Measurements from ENCODE around the gene LRMDA.
A peak's percentile ranks its signal among the peaks of the same experiment; 100 is the strongest.

Gene LRMDA

DNA sequence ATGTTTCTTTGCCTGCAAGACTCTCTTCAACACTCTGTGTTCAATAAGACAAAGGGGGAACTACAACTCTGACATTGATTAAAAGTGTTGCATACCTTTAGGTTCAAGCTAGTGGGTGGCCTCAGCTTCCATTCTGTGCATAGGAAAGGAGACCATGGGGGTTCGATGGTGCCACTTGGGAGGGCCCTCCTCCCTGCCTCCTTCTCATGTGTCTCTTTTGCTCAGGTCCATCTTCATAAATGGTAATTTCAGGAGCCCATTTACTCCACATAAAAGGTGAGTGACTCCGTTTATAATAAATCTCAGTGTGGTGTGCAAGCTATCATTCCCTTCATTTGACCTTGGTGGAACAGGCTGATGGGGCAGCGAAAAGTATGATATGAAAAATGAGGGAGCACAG lies 285.1 kb downstream of the LRMDA start:
- DNase-seq (ENCODE audit: low read depth) = no peak

DNA sequence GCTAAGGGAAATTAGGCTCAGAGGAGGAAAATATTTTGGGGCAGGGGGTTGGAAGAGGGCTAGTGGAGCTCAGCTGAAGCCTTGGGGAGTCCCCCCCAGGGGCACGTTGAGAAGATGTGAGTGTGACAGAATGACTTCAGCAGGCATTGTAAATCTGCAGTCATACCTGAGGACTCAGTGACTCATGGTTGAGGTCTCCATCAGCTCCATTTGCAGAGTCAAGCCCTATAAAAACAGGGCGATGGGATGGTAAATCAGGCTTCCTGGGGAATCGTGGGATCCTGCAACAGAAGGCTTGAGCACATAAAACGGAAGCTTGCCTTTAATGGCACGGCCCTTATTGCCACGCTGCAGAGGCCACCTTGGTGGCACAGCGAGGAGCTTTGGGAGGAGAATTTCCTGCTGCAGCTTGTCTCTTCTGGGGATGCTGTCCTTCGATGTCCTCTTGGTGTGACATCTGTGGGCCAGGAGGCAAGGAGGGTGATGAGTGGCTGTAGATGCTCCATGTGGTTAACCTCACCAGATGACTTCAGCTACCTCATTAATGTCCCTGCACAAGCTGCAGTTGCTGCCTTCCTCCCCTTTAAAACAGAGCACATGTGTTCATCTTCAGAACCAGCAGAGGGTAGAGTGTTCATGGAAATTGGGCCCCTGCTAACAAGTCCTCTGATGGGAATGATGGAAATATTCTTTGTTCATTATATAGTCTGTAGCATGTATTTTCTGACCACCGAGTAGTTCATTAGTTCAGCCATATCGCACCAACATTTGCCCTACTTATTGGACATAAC lies 285.9 kb downstream of the LRMDA start:
- peak; percentile 1 for DNase-seq (ENCODE audit: low read depth)

DNA sequence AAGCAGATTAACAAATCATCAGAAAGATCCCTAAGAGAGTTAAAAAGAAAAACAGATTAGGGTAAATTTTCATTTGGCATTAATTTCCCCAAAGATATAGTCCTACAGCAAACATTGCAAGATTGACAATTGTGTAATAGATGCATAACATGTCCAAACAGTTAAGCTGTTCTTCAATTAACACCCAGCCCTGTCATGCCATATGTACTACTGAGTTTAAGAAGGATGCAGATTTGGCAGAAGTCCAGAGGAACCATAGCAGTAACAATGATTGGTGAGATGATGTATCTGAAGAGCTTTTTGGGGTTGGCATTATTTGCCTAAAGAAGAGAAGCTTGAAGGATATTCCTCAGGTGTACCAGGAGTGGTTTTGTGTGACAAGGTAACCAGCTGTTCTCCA lies 287.6 kb downstream of the LRMDA start:
- DNase-seq (ENCODE audit: low read depth) = no peak

DNA sequence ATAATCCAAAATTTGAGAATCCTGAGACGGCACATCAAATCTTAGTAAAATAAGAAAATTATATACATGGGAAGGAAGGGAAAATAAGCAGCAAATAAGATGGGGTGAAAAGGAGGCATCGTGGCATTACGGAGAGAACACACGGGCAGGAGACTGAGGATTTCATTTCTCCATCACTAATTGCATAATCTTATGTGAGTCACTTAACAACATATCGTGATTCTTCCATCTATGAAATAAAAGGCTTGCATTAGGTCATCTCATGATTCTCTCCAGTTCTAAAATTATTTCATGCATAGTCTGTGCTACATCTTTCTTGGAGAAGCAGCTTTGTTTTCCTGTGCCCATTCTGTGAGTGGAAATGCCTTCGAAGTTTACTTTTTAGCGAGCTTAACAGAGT lies 288.7 kb downstream of the LRMDA start:
- DNase-seq (ENCODE audit: low read depth) = no peak

DNA sequence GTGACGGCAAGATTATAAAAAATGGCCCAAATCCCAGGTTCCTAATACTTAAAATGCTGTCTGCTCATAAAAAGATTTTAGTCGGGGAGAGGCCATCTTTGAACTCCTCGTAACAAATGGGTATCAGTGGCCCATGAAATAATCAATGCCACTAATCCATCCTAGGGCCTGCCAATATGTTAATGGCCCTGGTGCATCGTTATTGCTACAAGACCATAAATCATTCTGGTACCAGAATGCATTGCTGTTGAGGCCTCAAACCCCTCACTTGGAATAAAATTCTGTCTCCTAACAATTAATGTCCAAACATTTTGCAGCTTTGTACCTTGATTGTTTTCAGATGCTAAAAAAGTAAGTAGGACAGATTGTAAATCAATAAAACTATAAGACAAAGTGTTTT lies 290.6 kb downstream of the LRMDA start:
- no peak for DNase-seq (ENCODE audit: low read depth)

DNA sequence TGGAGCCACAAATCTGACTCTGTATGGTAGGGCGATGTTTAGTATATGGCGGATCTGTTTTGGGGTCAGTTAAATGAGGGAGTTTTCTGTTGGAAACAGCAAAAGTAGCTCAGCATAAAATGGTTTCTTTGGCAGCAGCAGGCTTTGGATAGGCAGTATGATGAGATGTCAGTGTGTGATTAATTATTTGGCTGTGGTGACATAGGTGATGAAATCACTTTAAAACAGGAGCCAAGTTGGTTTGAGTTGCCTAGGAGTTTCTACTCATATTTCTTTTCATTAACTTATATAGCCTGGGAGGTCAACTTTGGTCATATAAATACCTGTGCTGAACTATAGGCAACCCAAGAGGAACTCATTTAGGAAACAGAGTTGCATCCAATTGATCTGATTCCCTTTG lies 291.2 kb downstream of the LRMDA start:
- no peak for DNase-seq (ENCODE audit: low read depth)

DNA sequence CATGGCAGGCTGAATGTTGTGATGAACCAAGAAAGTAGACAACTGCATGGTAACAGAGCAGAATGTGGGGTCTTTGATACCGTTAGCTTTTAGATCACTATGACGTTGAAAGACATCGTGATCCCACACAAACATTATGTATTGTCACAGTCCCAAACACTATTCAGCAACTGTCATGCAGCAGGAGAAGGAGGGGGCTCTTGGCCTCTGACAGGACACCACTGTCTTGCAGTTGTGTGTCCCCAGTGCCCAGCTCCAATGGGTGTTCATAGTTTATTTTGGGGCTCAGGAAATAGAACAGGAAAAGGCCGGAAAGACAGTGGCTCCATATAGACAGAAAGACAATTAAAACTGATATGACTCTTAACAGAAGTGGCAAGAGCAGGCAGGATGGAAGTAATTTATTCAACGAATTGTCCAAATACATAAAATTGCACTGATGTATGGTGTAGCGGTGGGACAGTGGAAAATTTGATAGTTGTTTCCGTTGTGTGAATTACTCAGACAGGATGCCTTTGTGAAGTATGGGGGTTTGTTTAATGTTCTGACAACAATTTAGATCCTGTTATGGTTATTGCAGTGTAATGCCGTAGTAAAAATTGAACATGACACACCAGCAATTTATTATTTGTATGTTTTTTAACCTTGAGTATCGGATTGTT lies 292.0 kb downstream of the LRMDA start:
- no peak for DNase-seq (ENCODE audit: low read depth)

DNA sequence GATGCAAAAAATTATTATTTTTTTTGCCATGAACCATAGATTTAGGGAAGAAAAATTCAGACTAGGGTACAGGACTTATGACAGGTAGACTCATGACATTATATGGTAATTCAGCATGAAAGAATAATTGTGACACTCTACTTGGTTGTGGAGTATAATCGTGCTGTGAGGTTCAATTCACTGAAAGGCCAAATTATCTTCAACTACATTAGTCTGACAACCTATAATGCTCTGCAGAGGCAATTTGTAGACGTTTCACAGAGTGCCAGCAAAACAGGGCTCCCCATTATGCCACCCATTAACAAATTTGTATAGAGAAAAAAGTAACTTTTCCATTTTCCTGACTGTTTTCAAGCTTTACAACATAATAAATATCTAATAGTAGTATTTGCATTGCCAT lies 292.6 kb downstream of the LRMDA start:
- no peak for DNase-seq (ENCODE audit: low read depth)

DNA sequence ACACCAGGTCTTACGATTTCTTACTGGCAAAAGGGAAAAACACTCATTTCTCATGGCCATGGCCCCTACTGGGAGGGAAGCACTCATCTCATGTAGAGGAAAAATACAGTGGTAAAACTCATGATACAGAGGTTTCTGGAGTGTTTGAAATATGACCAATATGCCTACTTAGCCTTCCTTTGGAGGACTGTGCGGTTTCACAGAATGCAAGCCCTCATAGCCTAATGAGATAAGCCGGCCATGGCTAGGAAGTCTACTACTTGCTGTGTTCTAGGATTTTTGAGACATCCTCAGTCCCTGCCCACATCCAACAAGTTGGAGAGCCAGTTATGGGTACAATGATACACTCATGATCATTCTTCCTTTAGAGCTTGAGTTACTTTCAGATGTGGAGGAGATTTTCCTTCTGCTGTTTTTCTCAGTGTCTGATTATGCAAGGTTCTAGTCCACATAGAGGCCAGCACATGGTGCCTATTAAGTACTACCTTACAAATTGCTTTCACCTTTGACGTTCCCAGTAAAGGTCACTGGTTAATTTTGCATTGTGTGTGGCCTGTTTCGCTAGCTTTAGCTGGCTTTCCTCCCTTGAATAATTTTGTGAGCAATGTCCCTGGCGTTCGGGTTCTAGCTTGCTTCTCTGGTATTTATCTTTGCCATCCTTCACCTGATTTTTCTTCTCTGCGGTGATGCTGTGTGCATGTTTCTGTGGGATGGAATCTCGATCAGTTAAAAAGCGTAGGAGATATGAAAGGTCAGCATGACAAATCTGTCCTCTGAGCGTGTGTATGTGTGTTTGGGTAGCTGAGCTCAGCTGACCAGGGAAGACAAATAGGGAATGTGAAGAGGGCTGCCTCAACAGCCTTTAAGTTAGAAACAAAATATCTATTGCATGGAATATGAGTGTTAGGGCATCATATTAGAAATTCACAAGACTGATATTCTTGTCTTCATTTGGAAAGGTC lies 295.4 kb downstream of the LRMDA start:
- no peak for DNase-seq (ENCODE audit: low read depth)

DNA sequence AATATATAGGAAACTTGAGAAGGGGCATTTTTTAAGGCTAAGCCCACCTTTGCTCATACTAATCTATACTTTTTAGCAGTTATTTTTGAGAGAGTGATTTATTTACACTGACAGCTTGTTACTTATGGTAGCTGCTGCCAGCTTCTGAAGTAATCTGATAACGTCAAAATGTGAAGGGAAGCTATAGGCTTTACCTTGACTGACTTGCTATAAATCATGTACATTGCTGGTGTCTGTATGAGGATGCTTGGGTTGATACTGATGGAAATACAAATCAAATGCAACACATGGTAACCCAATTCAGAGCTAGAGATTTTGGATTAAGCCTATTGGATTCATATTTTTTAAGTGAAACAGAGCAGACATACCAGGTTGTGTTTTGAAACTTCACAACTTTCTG lies 299.4 kb downstream of the LRMDA start:
- DNase-seq (ENCODE audit: low read depth) = no peak

DNA sequence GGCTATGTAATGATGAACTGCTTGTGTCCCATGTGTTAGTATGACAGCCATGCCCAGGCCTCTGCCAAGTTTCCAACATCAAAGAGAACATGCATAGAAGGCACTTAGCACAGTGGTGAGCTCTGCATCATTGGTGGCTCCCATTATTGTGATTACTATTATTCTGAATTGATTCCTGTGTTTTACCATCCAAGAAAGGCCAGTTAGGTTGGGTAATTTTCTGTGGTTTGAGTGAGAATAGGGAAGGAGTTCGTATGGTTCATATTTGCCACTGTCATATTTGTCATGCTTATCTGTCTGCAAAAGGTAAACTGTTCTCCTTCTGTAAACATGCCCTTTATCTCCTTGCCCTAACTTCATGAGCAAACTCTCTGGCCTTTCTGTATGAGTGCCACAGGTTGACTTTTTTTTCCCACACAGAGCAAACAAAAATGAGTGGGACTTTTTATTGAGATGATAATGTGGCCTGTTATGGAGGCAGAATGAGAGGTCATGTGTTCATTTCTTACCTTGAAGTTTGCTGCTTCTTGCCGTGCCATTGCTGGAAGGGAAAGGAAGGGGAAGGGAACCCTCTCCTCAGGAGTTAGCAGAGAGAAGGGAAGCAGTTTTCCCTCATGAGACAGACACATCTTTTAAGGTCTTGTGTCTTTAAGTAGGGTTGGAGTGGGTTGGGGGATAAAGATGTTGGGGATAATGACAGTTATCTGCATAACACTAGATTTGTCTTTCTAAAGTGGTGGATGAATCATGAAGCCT lies 301.9 kb downstream of the LRMDA start:
- DNase-seq (ENCODE audit: low read depth) = no peak

DNA sequence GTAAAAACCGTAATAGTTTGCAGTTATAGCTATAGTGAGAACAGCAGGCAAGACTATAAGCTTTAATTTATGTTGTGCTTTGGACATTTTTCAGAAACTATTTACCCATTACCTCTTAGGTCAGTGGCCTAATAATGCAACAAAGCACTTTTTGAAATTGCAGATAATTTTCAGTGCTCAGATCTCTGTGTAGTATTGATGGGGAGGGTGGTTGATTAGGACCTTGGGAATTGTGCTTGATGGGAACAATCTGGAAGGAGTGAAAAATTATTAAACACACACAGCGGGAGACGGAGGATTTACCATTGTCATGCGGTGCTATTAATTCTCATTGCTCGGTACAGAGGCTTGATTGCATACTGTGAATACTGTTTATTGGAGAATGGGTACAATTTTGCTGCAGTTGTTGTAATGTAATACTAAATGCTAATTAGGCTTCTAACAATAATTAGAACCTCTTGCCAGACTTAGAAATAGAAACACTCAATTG lies 304.8 kb downstream of the LRMDA start:
- no peak for DNase-seq (ENCODE audit: low read depth)

DNA sequence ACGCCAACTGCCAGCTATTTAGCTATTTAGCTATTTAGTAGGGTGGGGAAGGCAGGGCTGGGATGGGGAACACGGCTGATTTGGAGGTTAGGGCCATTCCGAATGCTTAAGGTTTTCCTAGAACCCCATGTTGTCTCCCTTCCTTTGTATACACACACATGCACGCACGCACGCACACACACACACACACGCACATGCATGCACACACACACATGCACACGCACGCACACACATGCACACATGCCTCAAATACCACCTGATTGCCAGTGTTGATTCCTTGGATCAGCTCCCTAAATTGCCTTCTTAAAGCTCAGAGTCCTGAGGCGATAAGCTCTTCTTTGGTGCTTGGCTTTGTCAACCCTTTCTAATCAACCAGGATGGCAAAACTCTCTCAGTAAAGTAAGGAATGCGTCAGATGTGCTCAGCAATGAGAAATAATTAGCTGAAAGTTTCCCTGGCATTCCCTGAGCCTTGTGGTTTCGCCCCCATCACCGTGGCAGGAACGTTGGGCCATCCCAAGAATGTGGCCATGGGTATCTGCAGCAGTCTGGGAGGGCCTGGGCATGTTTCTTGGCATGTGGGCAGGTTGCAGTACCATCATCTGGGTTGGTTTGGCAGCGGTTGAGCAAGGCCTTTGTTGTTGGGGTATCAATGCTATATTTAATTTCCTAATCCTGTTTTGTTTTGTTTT lies 305.6 kb downstream of the LRMDA start:
- no peak for DNase-seq (ENCODE audit: low read depth)

DNA sequence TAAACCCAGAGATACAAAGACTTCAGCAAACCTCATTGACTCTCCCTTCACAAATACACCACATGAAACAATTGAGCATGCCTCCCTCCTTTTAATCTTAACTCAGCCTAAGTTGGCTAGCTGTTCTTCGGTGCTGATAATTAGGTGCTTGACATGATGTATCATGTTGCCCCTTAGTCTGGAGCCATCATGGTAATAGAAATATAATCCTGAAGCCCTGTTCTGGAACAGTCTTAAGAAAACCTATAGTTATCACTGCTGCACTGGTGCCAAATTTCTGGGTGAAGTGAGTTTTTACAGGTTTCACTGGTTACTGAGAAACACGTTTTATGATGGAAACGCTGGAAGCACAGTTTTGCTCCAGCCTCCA lies 306.1 kb downstream of the LRMDA start:
- no peak for DNase-seq (ENCODE audit: low read depth)

DNA sequence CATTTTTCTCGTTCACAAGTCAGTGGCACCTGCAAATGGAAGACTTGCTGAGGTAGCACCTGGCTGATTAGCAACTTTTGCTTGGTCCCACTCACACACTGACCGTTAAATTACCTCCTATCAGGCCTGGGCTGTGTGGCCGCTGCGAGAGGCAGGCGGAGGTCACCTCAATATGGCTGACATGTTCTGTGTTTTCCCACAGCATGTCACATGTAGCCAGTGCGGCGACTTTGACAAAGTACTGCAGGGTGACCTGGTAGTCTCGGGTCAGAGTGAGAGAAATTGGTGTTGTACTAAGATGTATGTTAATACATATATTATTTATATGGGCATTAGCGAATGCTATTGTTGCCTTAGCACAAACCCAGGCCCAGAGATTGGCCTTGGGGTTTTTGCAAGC lies 307.5 kb downstream of the LRMDA start:
- no peak for DNase-seq (ENCODE audit: low read depth)

DNA sequence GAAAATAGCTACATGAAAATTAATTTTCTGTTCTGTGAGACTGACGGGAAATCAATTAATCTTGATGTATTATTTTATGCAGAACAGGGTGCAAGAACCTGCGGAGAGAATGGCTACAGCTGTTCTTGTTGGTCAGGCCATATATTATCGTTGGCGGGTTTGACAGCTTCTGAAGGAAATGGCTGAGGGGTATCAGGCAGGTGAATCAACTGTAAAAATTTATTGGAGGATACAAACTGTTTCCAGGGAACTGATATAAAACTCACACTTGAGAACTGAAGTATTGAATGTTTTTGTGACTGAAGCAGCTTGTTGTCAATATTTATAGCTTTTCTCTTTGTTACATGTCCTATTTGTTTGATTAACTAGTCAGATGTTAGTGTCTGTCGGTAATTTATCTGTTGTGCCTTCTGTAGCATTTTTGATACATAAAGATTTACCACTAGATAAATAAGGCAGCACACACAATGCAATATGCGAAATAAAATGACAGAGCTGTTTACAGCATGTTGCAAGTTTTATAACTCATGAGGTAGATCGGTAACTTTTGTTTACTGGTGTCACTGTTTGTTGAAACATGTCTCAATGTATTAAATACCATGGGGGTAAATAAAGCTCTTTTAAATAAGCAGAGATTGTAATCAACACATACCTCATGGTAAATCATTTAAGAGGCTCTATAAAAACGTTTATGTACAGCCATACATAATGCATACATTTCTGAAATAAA lies 308.2 kb downstream of the LRMDA start:
- no peak for DNase-seq (ENCODE audit: low read depth)

DNA sequence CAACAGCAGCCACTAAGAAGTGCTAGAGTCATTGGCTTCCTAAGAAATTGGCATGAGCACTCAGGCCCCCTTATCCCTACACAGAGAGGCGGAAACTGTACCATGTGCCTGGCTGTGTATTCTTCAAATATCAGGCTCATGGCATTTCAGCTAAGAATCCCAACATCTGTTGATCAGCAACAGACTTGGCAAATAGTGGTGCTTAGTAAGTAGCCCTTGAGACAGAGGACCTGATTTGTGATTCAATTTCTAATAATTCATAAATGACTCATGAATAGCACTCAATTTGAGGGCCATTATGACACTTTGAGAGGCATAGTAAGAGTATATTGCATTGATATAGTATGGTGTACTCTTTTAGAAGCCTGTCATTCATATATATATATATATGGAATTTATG lies 309.1 kb downstream of the LRMDA start:
- no peak for DNase-seq (ENCODE audit: low read depth)

DNA sequence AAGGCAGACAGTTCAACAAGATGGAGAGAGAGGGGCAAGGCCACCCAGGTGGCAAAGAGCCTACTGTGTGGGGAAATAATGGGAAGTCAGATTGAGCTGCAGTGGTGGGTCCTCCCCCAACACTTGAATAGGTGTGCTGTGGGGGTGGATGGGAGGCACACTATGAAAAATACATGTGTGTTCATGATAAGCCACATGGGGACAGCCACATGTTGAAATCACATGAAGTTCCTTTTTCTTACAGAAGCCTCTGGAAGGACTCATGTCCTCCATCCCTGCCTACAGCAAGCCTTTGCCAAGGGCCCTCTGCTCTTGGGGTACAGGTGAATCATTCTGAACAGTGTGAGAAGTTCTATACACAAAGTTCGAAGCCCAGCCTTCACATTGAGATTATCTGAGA lies 310.9 kb downstream of the LRMDA start:
- DNase-seq (ENCODE audit: low read depth) = no peak

DNA sequence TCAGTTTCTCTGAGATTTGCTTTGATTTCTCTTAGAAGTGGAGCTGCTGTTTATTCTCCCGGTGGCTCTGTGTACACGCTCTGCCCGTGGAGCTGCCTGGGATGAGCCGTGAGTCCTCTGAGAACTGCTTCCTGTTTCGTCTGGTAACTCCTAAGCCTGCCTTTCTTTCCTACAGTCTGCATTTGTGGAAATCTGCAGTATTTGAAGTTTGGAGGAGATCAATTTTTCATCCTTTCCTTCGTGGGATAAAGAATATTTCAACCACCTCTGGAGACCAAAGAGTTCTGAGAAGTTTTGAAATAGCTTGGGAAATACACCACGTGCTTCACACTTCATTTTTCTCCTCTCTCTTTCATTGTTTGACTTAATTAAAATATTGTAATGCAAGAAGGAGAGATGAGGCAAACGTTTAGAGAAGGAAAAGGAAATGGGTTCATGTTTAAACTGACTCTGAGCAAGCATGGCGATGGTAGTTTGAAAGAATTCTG lies 311.9 kb downstream of the LRMDA start:
- DNase-seq (ENCODE audit: low read depth) = no peak

DNA sequence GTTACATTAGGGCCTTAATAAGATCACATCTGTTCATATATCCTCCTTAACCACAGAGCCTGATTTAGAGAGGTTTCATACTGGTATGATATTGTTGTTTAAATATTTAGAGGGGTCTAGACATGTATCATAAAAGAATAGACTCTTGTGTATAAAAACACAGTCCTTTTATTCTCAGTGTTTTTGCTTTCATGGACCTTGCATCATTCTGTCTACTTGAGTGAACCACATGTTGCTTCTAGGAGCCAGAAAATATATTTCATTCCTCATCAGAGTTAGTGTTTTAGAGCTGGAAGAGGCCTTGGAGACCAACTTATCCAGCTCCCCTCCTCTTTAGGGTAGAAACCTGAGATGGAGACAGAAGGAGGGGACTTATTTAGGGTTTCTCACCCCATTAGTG lies 312.8 kb downstream of the LRMDA start:
- DNase-seq (ENCODE audit: low read depth) = no peak

Measured in ELR (cell line).